Measurements from ENCODE around the gene LAMB1.
A peak's percentile ranks its signal among the peaks of the same experiment; 100 is the strongest.

Gene LAMB1

DNA sequence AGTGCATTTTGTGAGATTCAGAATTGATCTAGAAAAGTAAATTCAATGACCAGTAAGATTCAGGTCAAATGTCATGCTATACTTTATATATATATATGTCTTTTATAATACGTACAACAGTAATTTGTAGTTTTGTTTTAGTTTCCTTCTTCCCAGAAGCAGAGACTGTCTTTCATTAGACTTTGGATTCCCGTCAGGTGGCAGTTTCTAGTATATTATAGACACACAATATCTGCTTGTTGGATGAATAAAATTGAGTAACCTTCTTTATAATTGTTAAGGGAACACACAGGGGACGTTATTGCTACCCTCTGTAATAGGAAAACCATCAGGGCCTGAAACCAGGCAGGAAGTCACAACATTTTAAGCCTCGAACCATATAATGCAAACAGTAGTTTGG, 5.3 kb upstream of the LAMB1 start:
- WGBS, 2 donors (ENCODE audit: extremely low coverage in 2 of 2, insufficient read length in 2 of 2, insufficient replicate concordance in 1 of 2), result no CpG with 5 or more reads among the region's 4 CpGs
- Histone ChIP-seq H3K79me1 (ENCODE audit: low read depth, low read length) (no peaks in the 10 kb centered on the region), H3K4me2 (ENCODE audit: insufficient read depth, low read length, poor library complexity, severe bottlenecking) (no peak overlapping the region)

DNA sequence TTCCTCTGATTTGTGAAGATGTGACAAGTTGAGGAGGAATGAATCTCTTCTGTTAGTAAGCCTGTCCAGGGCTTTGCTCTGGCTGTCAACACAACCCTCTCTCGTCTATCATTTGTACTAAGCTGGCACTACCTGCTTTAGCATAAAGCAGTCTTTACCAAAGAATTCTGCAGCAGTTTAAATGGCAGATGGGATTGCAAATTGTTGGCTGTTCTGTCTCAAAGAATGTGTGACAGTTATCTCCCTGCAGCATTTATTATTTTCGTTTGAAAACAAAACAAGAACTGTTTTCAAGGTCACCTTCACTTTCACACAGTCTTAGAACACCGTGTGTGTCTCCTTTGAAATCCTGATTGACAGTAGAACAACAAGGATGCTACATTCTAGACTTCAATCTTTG, 4.8 kb upstream of the LAMB1 start:
- Histone ChIP-seq H3K36me3 (replicated peaks in 1 of 2; ENCODE audit: control insufficient read depth in 2 of 2, insufficient read depth in 2 of 2, low read length in 2 of 2) (no peaks in the 10 kb centered on the region), H3K4me2 (ENCODE audit: insufficient read depth, low read length, poor library complexity, severe bottlenecking) (no peak overlapping the region), H3K27ac (replicated peaks; ENCODE audit: low read length) (no peak overlapping the region), H2BK5ac (ENCODE audit: low read length) (no peak overlapping the region), H3K79me1 (ENCODE audit: low read depth, low read length) (no peaks in the 10 kb centered on the region), H3K14ac (ENCODE audit: low read length) (no peak overlapping the region), H3K9ac (ENCODE audit: low read depth, low read length, poor library complexity) (no peak overlapping the region), H3K4ac (ENCODE audit: low read length) (no peak overlapping the region), H4K8ac (ENCODE audit: low read depth, low read length) (no peak overlapping the region), H3K9me3 (replicated peaks in 1 of 2; ENCODE audit: control insufficient read depth in 2 of 2, insufficient read depth in 1 of 2, low read depth in 1 of 2, low read length in 2 of 2) (peaks cover 0 to 3% of the 10 kb centered on the region in 2 donors), H3K23ac (ENCODE audit: low read depth, low read length, poor library complexity) (no peak overlapping the region), H3K4me3 (ENCODE audit: low read length in 2 of 2) (no peak overlapping the region), H2BK120ac (ENCODE audit: low read depth, low read length) (no peak overlapping the region), H2AFZ (ENCODE audit: low read length) (no peak overlapping the region), H3K27me3 (ENCODE audit: control insufficient read depth in 3 of 3, insufficient read depth in 3 of 3, low read depth in 1 of 3, low read length in 3 of 3) (peaks cover 0 to 25% (median 21%) of the 10 kb centered on the region in 3 experiments), H2AK5ac (ENCODE audit: low read depth, low read length) (no peak overlapping the region), H2BK12ac (ENCODE audit: low read length) (no peak overlapping the region), H4K91ac (ENCODE audit: low read depth, low read length, poor library complexity) (no peak overlapping the region), H3K4me1 (ENCODE audit: control insufficient read depth in 2 of 2, insufficient read depth in 1 of 2, low read depth in 1 of 2, low read length in 2 of 2) (peaks cover 2 to 4% of the 10 kb centered on the region in 2 donors), H3K18ac (ENCODE audit: low read length) (no peak overlapping the region), H2BK15ac (ENCODE audit: low read length) (no peak overlapping the region)
- WGBS, 2 donors (ENCODE audit: extremely low coverage in 2 of 2, insufficient read length in 2 of 2, insufficient replicate concordance in 1 of 2), result no CpG with 5 or more reads among the region's 3 CpGs
- no peak for DNase-seq (ENCODE audit: low spot score)

More for the DNA sequence above, 5.3 kb upstream of the LAMB1 start:
- no peak overlapping the region for H2AK5ac ChIP-seq (ENCODE audit: low read depth, low read length)
- no peak for DNase-seq (ENCODE audit: low spot score)
- H3K9me3 ChIP-seq (replicated peaks in 1 of 2; ENCODE audit: control insufficient read depth in 2 of 2, insufficient read depth in 1 of 2, low read depth in 1 of 2, low read length in 2 of 2), result peaks cover 0 to 3% of the 10 kb centered on the region in 2 donors
- H3K4me3 ChIP-seq (ENCODE audit: low read length in 2 of 2), result no peak overlapping the region
- H2AFZ ChIP-seq (ENCODE audit: low read length), result no peak overlapping the region
- no peak overlapping the region for H3K14ac ChIP-seq (ENCODE audit: low read length)
- peaks cover 0 to 25% (median 21%) of the 10 kb centered on the region in 3 experiments for H3K27me3 ChIP-seq (ENCODE audit: control insufficient read depth in 3 of 3, insufficient read depth in 3 of 3, low read depth in 1 of 3, low read length in 3 of 3)
- H3K4ac ChIP-seq (ENCODE audit: low read length), result no peak overlapping the region
- no peak overlapping the region for H2BK12ac ChIP-seq (ENCODE audit: low read length)
- no peak overlapping the region for H3K23ac ChIP-seq (ENCODE audit: low read depth, low read length, poor library complexity)
- H3K18ac ChIP-seq (ENCODE audit: low read length), result no peak overlapping the region
- H2BK120ac ChIP-seq (ENCODE audit: low read depth, low read length), result no peak overlapping the region
- H4K91ac ChIP-seq (ENCODE audit: low read depth, low read length, poor library complexity), result no peak overlapping the region
- H2BK15ac ChIP-seq (ENCODE audit: low read length), result no peak overlapping the region
- no peak overlapping the region for H3K27ac ChIP-seq (replicated peaks; ENCODE audit: low read length)
- H3K36me3 ChIP-seq (replicated peaks in 1 of 2; ENCODE audit: control insufficient read depth in 2 of 2, insufficient read depth in 2 of 2, low read length in 2 of 2), result no peaks in the 10 kb centered on the region
- peaks cover 2 to 4% of the 10 kb centered on the region in 2 donors for H3K4me1 ChIP-seq (ENCODE audit: control insufficient read depth in 2 of 2, insufficient read depth in 1 of 2, low read depth in 1 of 2, low read length in 2 of 2)
- H4K8ac ChIP-seq (ENCODE audit: low read depth, low read length), result no peak overlapping the region
- no peak overlapping the region for H3K9ac ChIP-seq (ENCODE audit: low read depth, low read length, poor library complexity)
- H2BK5ac ChIP-seq (ENCODE audit: low read length), result no peak overlapping the region

DNA sequence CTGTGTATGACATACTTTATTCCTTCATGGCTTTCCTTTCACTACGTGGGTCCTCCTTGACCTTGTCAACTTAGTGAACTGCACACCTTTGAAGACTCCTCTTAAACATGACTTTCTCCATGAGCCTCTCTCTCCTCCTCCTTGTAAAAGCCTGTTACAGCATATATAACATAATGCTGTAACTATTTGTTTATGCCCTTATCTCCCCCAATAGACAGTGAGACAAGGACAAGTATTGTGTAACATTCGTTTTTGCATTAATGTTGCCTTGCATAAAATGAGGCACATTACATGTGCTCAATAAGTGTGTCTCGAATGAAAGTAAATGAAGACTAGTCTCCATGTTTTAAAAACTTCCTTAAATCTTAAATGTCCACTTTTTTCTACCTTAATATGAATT, 4.3 kb upstream of the LAMB1 start:
- Histone ChIP-seq H2BK5ac (ENCODE audit: low read length) (no peak overlapping the region), H3K79me1 (ENCODE audit: low read depth, low read length) (no peaks in the 10 kb centered on the region), H3K4ac (ENCODE audit: low read length) (no peak overlapping the region), H3K36me3 (replicated peaks in 1 of 2; ENCODE audit: control insufficient read depth in 2 of 2, insufficient read depth in 2 of 2, low read length in 2 of 2) (no peaks in the 10 kb centered on the region), H2BK15ac (ENCODE audit: low read length) (no peak overlapping the region), H4K8ac (ENCODE audit: low read depth, low read length) (no peak overlapping the region), H3K27ac (replicated peaks; ENCODE audit: low read length) (no peak overlapping the region), H2AK5ac (ENCODE audit: low read depth, low read length) (no peak overlapping the region), H3K9me3 (replicated peaks in 1 of 2; ENCODE audit: control insufficient read depth in 2 of 2, insufficient read depth in 1 of 2, low read depth in 1 of 2, low read length in 2 of 2) (peaks cover 0 to 3% of the 10 kb centered on the region in 2 donors), H2BK12ac (ENCODE audit: low read length) (no peak overlapping the region), H3K18ac (ENCODE audit: low read length) (no peak overlapping the region), H4K91ac (ENCODE audit: low read depth, low read length, poor library complexity) (no peak overlapping the region), H3K4me2 (ENCODE audit: insufficient read depth, low read length, poor library complexity, severe bottlenecking) (no peak overlapping the region), H3K23ac (ENCODE audit: low read depth, low read length, poor library complexity) (no peak overlapping the region), H3K4me1 (ENCODE audit: control insufficient read depth in 2 of 2, insufficient read depth in 1 of 2, low read depth in 1 of 2, low read length in 2 of 2) (peaks cover 2 to 4% of the 10 kb centered on the region in 2 donors), H3K9ac (ENCODE audit: low read depth, low read length, poor library complexity) (no peak overlapping the region), H3K27me3 (ENCODE audit: control insufficient read depth in 3 of 3, insufficient read depth in 3 of 3, low read depth in 1 of 3, low read length in 3 of 3) (peaks cover 0 to 25% (median 21%) of the 10 kb centered on the region in 3 experiments), H2BK120ac (ENCODE audit: low read depth, low read length) (no peak overlapping the region), H3K4me3 (ENCODE audit: low read length in 2 of 2) (no peak overlapping the region), H3K14ac (ENCODE audit: low read length) (no peak overlapping the region), H2AFZ (ENCODE audit: low read length) (no peak overlapping the region)
- no CpG with 5 or more reads among the region's 3 CpGs for WGBS, 2 donors (ENCODE audit: extremely low coverage in 2 of 2, insufficient read length in 2 of 2, insufficient replicate concordance in 1 of 2)
- no peak for DNase-seq (ENCODE audit: low spot score)

DNA sequence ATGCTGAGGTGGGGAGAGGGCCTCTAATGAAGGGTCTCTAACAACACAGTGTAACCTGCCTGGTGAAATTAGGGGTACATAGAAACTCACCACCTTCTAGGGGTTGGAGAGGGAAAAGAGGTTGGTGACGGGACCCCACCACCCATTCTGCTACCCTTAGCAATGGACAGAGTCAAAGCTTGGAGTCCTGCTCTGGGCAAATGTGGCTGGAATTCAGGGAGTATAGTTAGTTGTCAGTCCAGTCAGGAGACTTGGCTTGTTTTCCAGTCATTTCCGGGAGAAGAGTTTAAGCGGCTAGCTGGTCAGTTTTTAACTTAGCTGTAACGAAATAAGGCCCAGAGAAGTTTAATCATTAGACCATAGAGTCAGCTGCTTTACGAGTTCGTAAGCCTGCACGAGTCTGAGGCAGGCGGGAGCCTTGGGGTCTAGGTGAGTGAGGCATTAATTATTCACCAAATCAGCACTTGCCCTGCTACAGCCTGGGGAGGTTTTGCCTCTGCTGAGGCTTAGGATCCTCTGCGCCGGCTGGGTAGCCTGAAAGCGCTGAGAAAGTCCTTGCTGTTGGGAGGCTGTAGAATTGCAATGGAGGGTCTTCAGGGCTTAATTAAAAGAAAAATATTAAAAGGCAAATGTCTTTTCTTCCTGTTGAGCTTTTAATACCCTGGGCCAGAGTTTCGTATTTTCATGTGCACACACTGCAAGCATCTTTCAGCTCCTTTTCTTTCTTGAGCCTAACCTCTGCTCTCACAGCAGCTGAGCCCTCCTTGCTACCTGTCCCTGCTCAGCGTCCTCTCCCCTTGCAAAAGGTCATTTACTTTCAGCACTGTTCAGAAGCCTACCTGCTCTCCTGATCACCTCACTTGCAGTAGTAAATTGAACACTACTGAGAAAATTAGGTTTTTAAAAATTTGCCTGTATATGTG, 1.5 kb upstream of the LAMB1 start:
- WGBS, 2 donors (ENCODE audit: extremely low coverage in 2 of 2, insufficient read length in 2 of 2, insufficient replicate concordance in 1 of 2), result no CpG with 5 or more reads among the region's 13 CpGs
- peaks cover 2 to 9% of the 10 kb centered on the region in 2 donors for H3K4me1 ChIP-seq (ENCODE audit: control insufficient read depth in 2 of 2, insufficient read depth in 1 of 2, low read depth in 1 of 2, low read length in 2 of 2)
- peak overlapping the region; percentile 70 for H2AFZ ChIP-seq (ENCODE audit: low read length)
- H3K4me3 ChIP-seq (ENCODE audit: low read length in 2 of 2), result no peak overlapping the region
- no peak overlapping the region for H3K14ac ChIP-seq (ENCODE audit: low read length)
- H3K27me3 ChIP-seq (ENCODE audit: control insufficient read depth in 3 of 3, insufficient read depth in 3 of 3, low read depth in 1 of 3, low read length in 3 of 3), result peaks cover 0 to 25% (median 21%) of the 10 kb centered on the region in 3 experiments
- H2BK5ac ChIP-seq (ENCODE audit: low read length), result no peak overlapping the region
- no peak overlapping the region for H3K4me2 ChIP-seq (ENCODE audit: insufficient read depth, low read length, poor library complexity, severe bottlenecking)
- H3K23ac ChIP-seq (ENCODE audit: low read depth, low read length, poor library complexity), result no peak overlapping the region
- peaks cover 4% of the 10 kb centered on the region for H3K79me1 ChIP-seq (ENCODE audit: low read depth, low read length)
- H2BK120ac ChIP-seq (ENCODE audit: low read depth, low read length), result no peak overlapping the region
- peaks cover 1 to 8% of the 10 kb centered on the region in 2 donors for H3K36me3 ChIP-seq (replicated peaks in 1 of 2; ENCODE audit: control insufficient read depth in 2 of 2, insufficient read depth in 2 of 2, low read length in 2 of 2)
- no peak overlapping the region for H2BK15ac ChIP-seq (ENCODE audit: low read length)
- DNase-seq (ENCODE audit: low spot score), result no peak
- no peak overlapping the region for H3K27ac ChIP-seq (replicated peaks; ENCODE audit: low read length)
- no peak overlapping the region for H2BK12ac ChIP-seq (ENCODE audit: low read length)
- no peak overlapping the region for H3K4ac ChIP-seq (ENCODE audit: low read length)
- no peak overlapping the region for H3K18ac ChIP-seq (ENCODE audit: low read length)
- H3K9me3 ChIP-seq (replicated peaks in 1 of 2; ENCODE audit: control insufficient read depth in 2 of 2, insufficient read depth in 1 of 2, low read depth in 1 of 2, low read length in 2 of 2), result peaks cover 0 to 13% of the 10 kb centered on the region in 2 donors
- H4K91ac ChIP-seq (ENCODE audit: low read depth, low read length, poor library complexity), result no peak overlapping the region
- H3K9ac ChIP-seq (ENCODE audit: low read depth, low read length, poor library complexity), result no peak overlapping the region
- no peak overlapping the region for H2AK5ac ChIP-seq (ENCODE audit: low read depth, low read length)
- no peak overlapping the region for H4K8ac ChIP-seq (ENCODE audit: low read depth, low read length)
